ENCODE results near the gene PLXND1.

Gene PLXND1

GRCh38 chr3:129561619-129562248 lies 44.7 kb downstream of the PLXND1 start:
- no peak for DNase-seq

GRCh38 chr3:129560911-129561594 lies 45.4 kb downstream of the PLXND1 start:
- peak; percentile 62 for DNase-seq

GRCh38 chr3:129560269-129560787 lies 46.1 kb downstream of the PLXND1 start:
- peak; percentile 63 for DNase-seq

GRCh38 chr3:129559565-129560079 lies 46.9 kb downstream of the PLXND1 start:
- no peak for DNase-seq

DNA sequence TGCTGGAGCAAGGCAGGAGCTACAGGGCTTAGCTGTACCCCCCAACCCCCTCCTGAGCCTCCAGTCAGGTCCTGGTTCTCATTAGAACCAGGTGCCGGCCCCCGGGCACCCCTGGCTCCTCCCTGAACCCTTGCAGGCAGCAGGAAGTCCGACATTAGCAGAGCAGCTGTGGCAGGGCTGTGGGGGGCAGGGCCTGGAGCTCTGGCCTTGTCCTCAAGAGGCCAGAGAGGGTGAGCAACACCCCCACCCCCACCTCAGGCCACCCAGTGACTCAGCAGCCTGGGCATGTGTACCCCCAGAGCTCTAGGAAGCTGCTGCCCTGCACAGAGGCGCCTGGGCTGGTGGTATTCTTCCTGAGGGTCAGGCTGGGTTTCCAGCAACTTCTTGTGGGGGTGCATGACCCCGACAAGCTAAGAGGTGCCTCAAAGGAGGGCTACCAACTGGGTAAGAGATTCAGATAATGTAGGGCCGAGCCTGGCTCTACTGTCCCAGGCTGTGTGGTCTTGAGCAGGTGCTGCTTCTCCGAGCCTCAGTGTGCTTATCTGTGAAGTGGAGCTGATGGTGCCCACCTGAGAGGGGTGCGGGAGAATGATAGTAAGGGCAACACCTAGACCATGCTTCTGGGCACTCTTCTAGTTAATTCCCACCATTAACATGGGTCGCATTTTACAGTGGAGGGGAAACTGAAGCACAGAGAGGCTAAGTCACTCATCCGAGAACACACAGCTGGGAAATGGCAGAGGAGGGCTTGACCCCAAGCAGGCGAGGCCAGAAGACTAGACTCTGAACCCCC lies 47.5 kb downstream of the PLXND1 start:
- peak; percentile 54 for DNase-seq

DNA sequence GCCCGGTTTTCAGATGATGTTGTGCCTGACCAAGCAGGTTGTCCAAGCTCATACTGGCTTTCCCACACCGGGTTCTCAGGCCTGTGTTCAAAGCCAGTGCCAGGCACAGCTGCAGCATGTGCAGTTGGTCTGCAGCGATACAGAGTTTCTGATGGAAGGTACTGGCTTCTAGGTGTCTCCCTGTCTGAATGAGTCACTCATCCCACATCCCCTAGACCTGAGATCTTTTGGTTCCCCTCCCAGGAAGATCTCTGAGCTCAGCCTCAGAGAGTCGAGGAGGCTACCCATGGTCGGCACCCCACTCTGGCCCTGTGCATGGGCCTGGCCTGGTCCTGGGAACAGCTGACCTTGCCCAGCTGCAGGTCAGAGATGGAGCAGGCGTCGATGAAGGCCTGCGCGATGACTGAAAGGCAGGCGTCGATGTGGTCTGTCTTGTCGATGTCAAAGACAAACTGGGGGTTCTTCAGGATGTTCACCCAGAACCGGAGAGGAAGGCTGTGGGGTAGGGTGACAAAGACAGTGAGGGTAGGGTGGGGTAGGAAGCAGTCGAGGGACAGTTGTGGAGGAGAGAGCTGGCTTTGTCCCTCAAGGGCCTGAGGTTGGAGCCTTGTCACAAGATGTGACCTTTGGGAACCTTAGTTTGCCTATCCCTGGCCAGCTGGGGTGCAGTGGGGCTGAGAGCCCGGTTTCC lies 48.2 kb downstream of the PLXND1 start:
- DNase-seq = no peak

- no peak for DNase-seq
These were observed 49.0 kb downstream of the PLXND1 start for GRCh38 chr3:129557548-129557894.

DNA sequence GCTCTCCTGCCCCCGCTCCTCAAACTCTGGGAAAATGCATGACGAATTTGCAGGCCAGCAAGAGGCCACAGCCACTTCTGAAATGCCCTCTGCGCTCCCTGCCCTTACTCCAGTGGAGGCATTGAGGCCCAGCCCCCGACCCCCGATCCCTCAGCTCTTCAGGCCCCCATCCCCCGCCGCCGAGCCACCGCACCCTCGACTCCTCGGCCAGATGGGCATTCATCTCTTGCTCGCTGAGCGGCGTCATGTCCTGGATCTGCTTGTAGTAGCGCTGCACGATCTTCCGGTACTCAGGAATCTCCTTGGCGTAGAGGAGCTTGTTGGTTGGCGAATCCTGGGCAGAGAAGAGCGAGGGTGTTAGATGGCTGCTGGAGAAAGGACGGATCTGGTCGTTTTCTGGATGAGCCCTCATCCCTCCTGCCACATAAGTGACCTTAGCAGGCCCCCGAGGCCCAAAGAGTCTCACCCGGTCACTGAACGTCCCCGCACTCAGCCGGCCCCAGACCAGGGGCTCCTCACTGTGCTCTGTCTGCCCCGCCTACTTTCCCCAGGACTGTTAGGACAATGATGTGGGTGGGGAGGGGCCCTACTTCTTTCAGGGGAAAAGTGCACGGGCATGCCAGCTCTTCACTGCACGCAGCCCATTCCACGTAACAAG lies 49.5 kb downstream of the PLXND1 start:
- no peak for DNase-seq

DNA sequence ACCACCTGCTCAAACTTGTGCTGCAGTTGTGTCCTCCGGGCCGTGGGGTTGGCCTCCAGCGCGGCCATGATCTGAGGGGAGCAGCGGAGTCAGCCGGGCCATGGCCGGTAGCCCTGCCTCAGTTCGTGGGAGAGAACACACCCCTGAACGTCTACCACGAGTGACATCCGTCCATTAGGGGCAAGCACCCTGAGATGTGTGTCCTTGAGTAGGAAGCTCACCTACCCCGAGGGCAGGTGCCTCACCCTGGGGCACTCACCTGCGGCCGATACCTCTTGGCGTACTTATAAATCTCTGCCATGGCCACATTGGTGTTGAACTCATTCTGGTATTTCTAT lies 50.1 kb downstream of the PLXND1 start:
- no peak for DNase-seq

- no peak for DNase-seq
These were observed 50.7 kb downstream of the PLXND1 start for GRCh38 chr3:129555616-129556357.

- DNase-seq = no peak
These were observed 51.3 kb downstream of the PLXND1 start for GRCh38 chr3:129555153-129555550.

DNA sequence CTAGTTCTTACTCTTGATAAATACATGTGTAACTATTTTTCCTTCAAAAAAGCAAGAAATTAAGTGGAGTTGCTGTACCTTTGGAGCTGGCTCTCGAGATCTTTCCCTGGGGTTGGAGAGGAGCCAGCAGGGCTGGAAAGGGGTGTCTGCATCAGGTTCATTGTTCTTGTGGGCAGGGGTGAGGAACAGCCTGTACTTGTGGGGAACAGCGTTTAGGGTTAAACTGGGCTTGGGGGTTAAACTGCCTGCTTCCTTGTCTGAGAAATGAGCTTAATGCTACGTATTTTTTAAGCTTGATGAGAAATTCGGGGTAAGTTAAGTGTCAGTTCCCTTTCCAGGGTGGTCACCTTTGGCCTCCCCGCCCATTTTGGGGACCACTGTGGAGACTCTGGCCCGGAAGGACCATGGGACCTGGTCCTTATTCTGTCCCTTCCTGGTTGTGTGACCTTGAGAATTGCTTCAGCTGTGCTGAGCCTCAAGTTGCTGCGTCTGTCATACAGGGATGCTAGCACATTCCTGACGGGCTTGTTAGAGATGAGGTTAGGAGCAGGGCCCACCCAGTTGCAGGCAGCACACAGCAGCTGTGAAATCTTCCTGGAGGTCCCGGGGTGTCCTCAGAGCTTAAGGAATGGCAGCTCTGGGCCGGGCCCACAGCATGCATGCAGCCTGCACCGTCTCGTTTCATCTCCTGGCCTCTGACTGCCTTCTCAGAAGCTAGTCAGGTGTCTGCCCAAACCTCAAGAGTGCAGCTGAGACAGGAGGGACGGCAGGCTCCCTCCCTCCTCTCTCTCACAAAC lies 51.9 kb downstream of the PLXND1 start:
- DNase-seq = peak; percentile 40

DNA sequence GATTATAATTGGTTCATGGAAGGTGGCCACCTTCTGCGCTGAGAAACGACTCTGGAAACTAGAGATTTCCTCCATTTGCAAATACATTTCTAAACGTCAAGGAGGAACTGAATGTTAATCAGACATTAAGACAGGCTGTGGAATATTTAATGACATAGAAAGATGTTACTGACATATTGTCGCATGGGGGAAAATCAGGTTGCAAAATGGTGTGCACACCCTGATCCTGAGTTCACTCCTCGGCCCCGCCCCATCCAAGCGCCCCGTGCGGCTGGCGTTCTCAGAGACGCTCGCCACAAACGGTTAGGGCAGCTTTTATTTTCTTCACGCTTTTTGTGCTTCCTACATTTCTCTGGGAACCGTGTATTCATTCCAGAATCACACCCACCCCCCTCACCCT lies 52.8 kb downstream of the PLXND1 start:
- no peak for DNase-seq

- no peak for DNase-seq
These were observed 53.3 kb downstream of the PLXND1 start for GRCh38 chr3:129553171-129553570.

- no peak for DNase-seq
These were observed 54.0 kb downstream of the PLXND1 start for GRCh38 chr3:129552287-129553050.

DNA sequence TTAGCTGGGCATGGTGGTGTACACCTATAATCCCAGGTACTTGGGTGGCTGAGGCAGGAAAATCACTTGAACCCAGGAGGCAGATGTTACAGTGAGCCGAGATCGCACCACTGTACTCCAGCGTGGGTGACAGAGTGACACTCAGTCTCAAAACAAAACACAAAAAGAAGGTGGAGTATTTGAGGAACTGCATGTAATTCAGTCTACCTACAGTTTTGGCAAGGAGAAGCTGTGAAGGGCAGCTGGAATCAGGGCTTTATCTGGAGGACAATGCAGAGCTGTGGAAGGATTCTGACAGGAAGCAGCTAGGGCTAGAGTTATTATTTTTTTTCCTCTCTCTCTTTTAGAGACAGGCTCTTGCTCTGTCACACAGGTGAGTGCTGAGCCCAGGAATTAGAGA lies 56.7 kb downstream of the PLXND1 start:
- DNase-seq = no peak

DNA sequence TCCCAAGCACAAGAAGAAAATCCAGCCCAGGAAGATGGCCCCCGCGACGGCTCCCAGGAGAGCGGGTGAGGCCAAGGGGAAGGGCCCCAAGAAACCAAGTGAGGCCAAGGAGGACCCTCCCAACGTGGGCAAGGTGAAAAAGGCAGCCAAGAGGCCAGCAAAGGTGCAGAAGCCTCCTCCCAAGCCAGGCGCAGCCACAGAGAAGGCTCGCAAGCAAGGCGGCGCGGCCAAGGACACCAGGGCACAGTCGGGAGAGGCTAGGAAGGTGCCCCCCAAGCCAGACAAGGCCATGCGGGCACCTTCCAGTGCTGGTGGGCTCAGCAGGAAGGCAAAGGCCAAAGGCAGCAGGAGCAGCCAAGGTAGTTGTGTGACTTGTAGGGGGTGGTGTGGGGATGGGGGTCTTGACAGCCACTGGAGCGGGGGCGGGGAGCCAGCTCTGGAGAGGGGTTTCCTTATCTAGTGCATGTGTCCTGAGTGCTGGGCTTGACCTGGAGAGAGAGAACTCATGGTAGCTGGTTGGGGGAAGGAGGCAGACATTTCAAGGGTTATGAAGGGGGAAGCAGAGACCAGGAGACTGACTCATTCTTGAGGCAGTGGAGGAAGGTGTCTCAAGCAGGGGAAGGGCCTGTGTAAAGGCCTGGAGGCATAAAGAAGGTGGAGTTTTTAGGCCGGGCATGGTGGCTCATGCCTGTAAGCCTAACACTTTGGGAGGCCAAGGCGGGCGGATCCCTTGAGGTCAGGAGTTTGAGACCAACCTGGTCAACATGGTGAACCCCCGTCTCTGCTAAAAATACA lies 57.3 kb downstream of the PLXND1 start:
- peak; percentile 63 for DNase-seq

- DNase-seq = no peak
These were observed 58.1 kb downstream of the PLXND1 start for GRCh38 chr3:129548104-129548965.

All from fibroblast of skin of right quadriceps (primary cell).